ENCODE results near the gene SHLD1.
A peak's percentile ranks its signal among the peaks of the same experiment; 100 is the strongest.

The SHLD1 gene

DNA sequence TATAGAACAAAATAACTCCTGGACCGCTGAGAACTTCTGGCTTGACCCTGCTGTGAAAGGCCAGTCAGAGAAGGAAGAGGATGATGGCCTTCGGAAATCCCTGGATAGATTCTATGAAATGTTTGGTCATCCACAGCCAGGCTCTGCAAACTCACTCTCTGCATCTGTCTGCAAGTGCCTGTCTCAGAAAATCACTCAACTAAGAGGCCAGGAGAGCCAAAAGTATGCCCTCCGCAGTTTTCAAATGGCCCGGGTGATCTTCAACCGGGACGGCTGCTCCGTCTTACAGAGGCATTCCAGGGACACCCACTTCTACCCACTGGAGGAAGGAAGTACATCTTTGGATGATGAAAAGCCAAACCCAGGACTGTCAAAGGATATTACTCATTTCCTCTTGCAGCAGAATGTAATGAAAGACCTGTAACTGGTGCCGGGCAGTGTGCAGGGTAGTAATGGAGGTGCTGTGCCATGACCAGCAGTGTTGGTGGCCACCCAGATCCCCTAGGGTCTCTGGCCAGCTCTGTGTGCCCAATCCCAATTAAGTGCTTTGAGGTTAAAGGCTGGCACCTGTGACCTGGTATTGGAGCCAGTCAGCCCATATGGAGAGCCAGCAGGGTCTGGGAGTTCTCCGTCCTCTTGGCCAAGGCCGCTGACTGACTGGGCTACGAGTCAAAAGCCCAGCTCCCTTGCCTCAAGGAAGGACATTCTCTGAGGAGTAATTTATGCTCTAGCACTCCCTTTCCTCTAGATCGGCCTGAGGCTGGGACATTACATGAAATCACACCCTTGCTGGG, 113.0 kb downstream of the SHLD1 start:
- H3K4me3 ChIP-seq (replicated peaks in 1 of 2; ENCODE audit: low read depth in 2 of 2, low read length in 2 of 2), result no peak overlapping the region
- TF ChIP-seq, protein P1, sequence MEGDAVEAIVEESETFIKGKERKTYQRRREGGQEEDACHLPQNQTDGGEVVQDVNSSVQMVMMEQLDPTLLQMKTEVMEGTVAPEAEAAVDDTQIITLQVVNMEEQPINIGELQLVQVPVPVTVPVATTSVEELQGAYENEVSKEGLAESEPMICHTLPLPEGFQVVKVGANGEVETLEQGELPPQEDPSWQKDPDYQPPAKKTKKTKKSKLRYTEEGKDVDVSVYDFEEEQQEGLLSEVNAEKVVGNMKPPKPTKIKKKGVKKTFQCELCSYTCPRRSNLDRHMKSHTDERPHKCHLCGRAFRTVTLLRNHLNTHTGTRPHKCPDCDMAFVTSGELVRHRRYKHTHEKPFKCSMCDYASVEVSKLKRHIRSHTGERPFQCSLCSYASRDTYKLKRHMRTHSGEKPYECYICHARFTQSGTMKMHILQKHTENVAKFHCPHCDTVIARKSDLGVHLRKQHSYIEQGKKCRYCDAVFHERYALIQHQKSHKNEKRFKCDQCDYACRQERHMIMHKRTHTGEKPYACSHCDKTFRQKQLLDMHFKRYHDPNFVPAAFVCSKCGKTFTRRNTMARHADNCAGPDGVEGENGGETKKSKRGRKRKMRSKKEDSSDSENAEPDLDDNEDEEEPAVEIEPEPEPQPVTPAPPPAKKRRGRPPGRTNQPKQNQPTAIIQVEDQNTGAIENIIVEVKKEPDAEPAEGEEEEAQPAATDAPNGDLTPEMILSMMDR (IDR thresholded peaks at IDR 0.05; ENCODE audit: low read depth, low read length), result no peak
- peak; percentile 77 to 91 for DNase-seq (ENCODE audit: low read depth in 2 of 2)

DNA sequence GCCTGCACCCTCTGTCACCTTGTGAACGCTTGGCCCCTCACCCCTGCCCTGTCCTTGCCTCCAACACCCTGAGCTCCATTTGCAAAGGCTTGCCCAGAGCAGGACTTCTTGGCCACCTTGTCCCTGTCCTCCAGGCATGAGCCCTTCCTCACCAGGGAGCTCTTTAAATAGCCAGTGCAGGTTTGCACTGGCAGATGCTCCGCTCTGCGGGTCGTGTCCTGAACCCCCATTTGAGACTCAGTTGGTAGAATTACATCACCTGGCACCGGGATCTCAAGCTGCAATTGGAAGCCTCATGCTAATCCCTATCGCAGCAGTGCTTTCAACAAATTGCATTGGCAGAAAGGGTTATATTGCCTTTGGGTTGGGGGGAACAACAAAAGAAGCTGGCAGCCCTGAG, 114.2 kb downstream of the SHLD1 start:
- no peak overlapping the region for H3K4me3 ChIP-seq (replicated peaks in 1 of 2; ENCODE audit: low read depth in 2 of 2, low read length in 2 of 2)
- TF ChIP-seq, protein P1 (IDR thresholded peaks at IDR 0.05; ENCODE audit: low read depth, low read length), result no peak
- no peak for DNase-seq (ENCODE audit: low read depth in 2 of 2)

DNA sequence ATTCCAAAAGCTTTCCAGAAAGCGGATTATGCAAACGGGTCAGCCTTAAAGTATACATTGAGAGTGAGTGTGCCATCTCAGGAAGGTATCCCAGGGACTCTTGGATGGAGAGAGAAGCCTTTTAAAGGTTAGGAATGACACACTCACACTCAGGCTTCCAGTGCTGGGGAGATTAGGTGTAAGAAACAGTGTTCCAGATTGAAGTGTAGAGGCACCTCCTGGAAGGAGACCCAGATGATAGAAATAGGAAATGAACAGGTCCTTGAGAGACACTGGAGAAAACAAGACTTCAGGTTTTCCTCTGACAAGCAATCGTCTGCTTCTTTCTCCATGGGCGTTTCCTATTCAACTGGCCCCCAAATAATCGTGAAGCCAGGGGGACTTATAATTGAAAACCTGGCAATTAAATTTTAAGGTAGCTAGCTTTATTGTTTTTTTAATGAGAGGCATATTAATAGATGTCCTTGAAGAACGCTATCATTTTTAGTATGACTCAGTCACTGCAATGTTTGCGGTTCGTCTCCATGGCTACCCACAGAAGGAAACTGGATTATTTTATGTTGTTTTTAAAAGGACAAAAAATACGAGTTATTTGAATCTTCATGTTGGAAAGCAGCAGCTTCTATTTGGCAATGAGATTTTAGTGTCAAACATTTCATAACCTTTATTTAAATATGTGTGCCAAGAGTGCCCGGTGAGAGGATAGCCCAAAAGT, 114.8 kb downstream of the SHLD1 start:
- no peak overlapping the region for H3K4me3 ChIP-seq (replicated peaks in 1 of 2; ENCODE audit: low read depth in 2 of 2, low read length in 2 of 2)
- peak; percentile 75 to 84 for DNase-seq (ENCODE audit: low read depth in 2 of 2)
- TF ChIP-seq, protein P1 (IDR thresholded peaks at IDR 0.05; ENCODE audit: low read depth, low read length), result no peak

DNA sequence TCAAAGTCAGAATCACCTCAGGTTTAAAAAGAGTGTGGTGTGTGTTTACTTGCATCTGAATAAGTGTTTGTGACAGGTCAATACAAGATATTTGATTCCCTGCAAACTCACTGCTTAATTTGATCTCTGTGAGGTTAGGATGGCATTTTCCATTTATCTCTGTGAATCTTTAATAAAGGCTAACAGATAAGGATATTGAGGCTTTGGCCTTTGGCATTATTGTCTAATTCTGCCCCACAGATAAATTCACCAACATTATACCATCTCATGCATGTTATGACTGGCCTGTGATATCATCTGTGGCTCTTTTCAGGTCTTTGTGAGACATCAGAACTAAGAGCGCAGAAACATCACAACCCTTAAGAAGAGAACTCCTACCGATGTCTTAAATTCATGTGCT, 115.4 kb downstream of the SHLD1 start:
- TF ChIP-seq, protein P1 (IDR thresholded peaks at IDR 0.05; ENCODE audit: low read depth, low read length), result no peak
- no peak overlapping the region for H3K4me3 ChIP-seq (replicated peaks in 1 of 2; ENCODE audit: low read depth in 2 of 2, low read length in 2 of 2)
- peak in 1 of 2 donors; percentile 30 for DNase-seq (ENCODE audit: low read depth in 2 of 2)

DNA sequence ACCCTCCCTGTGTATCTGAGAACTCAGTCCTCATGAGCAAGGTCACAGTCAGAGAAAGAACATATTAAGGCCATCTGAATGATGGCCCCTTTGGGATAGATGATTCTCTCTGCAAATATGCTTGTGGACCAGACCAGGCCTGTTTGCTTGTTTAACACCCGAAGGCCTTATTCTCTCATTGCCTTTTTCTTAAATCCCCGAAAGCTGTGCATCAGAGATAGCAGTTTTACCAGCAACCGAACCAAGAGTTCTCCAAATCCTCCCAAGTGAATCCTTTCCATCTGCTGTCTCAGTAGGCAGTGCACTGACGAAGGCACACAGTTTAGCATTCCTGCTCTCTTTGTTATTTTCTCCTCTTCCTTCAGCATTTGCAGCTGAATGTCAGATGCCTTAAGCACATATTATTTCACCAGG, 120.4 kb downstream of the SHLD1 start:
- peak in 1 of 2 donors; percentile 43 for DNase-seq (ENCODE audit: low read depth in 2 of 2)
- TF ChIP-seq, protein P1 (IDR thresholded peaks at IDR 0.05; ENCODE audit: low read depth, low read length), result no peak
- no peak overlapping the region for H3K4me3 ChIP-seq (replicated peaks in 1 of 2; ENCODE audit: low read depth in 2 of 2, low read length in 2 of 2)

DNA sequence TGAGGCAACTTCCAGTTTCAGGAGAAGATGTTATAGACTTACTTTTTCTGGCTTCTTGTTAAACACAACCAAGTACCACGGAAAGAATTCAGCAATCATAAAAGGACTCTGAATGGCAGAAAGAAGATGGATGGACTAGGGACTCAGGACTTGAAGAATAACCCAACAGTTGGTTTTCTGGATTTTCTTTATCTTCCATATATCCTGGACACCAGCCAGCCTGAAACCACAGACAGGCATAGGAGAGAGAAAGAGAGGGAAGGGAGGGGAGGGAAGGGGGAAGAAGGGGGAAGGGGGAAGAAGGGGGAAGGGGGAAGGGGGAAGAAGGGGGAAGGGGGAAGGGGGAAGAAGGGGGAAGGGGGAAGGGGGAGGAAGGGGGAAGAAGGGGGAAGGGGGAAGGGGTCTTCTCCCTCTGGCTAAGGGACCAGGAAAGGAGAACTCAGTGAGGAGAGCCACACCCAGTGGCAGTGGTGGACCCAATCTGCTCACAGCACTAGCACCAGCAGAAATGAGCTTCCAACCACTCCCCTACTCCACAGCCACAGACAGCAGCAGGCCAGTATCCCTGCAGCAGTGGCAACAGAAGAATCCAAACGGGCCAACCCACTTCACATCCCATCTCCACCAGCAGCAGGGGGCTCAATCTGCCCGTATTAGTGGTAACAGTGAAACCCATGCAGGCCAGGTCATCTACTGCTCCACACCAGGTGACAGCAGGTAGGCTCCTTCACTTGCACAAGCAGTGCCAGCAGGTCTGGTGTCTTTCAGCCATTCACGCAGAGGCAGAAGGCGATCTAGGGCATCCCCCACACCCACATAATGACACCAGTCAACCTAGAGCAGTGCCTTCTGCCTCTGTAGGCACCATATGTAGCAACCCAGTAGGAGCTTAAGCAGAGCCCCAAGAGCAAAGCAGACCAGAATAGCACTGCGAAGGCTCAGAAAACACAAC, 121.5 kb downstream of the SHLD1 start:
- TF ChIP-seq, protein P1 (IDR thresholded peaks at IDR 0.05; ENCODE audit: low read depth, low read length), result no peak
- DNase-seq (ENCODE audit: low read depth in 2 of 2), result no peak

More for the DNA sequence above, 121.5 kb downstream of the SHLD1 start:
- no peak overlapping the region for H3K4me3 ChIP-seq (replicated peaks in 1 of 2; ENCODE audit: low read depth in 2 of 2, low read length in 2 of 2)

All from cardiac fibroblast (primary cell).